ENCODE results near the gene MZT2B.
"Not testable (repeated sequence)": the region's sequence is repeated elsewhere in the genome, so short reads cannot be mapped to it uniquely, and the experiment has no call there.

DNA sequence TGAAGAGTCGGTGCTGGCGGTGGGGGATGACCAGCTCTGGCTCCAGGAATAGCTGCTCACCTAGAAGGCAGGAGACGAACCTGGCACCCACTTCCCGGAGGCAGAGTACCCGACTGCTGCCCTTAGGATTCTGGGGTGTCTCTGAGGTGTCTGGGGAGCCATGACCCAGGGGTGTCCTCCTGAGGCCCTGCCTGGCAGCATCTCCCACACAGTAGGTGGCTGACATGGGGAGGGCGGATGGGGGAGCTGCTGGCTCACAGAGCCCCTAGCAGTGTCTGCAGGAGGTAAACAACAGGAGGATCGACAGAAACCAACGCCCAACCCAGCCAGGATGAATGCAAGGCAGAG is 27.7 kb upstream of the MZT2B start:
- TF ChIP-seq, protein P1, sequence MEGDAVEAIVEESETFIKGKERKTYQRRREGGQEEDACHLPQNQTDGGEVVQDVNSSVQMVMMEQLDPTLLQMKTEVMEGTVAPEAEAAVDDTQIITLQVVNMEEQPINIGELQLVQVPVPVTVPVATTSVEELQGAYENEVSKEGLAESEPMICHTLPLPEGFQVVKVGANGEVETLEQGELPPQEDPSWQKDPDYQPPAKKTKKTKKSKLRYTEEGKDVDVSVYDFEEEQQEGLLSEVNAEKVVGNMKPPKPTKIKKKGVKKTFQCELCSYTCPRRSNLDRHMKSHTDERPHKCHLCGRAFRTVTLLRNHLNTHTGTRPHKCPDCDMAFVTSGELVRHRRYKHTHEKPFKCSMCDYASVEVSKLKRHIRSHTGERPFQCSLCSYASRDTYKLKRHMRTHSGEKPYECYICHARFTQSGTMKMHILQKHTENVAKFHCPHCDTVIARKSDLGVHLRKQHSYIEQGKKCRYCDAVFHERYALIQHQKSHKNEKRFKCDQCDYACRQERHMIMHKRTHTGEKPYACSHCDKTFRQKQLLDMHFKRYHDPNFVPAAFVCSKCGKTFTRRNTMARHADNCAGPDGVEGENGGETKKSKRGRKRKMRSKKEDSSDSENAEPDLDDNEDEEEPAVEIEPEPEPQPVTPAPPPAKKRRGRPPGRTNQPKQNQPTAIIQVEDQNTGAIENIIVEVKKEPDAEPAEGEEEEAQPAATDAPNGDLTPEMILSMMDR (IDR thresholded peaks at IDR 0.05) = not testable (repeated sequence)
- TF ChIP-seq POLR2A (IDR thresholded peaks at IDR 0.05) = not testable (repeated sequence)

Data from esophagus squamous epithelium (tissue), 4 donors.